ENCODE measurements around the gene CDH26.
"Not testable (repeated sequence)": the region's sequence is repeated elsewhere in the genome, so short reads cannot be mapped to it uniquely, and the experiment has no call there.

Gene CDH26

DNA sequence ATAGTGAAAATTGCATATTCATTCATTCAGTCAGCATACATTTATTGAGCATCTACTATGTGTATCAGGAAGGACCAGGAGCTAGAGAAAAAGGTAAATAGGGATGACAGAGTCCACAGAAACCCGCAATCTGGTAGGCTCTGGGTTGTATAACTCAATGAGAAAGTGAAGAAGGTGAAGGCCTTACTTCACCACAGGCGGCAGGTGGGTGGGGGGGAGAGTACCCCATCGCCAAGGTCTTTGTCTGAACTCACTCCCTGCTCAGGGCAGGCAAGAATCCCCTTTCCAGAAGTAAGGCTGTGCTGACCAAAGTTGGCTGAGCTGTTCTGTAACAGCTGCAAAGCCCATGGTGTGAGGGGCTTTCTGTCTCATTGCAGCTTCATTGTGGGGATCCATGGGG is 81.3 kb downstream of the CDH26 start:
- in situ Hi-C loops (cut with MboI; ENCODE audit: low sequenced_read_pairs), result no loop called here

GRCh38 chr20:60040471-60041162 is 82.4 kb downstream of the CDH26 start:
- in situ Hi-C loops (cut with MboI; ENCODE audit: low sequenced_read_pairs), result no loop called here

GRCh38 chr20:60041436-60042165 is 83.4 kb downstream of the CDH26 start:
- in situ Hi-C loops (cut with MboI; ENCODE audit: low sequenced_read_pairs), result not testable (repeated sequence)

DNA sequence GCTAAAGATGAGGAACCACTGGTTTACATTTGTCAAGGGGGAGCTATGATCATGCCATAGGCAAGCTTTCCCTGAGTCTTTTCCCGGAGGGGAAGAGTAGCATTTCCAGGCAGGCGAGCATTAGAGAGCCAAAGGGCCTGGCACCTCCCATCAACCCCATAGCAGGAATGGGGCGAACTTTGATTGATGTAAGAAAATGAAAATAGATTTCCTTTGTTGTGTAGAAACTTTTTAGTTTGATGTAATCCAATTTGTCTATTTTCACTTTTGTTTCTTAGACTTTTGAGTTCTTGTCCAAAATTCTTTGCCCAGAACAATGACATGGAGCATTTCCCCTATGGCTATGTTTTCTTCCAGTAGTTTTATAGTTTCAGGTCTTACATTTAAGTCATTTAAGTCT is 85.2 kb downstream of the CDH26 start:
- in situ Hi-C loops (cut with MboI; ENCODE audit: low sequenced_read_pairs), result no loop called here

GRCh38 chr20:60046011-60046413 is 87.8 kb downstream of the CDH26 start:
- in situ Hi-C loops (cut with MboI; ENCODE audit: low sequenced_read_pairs), result no loop called here

DNA sequence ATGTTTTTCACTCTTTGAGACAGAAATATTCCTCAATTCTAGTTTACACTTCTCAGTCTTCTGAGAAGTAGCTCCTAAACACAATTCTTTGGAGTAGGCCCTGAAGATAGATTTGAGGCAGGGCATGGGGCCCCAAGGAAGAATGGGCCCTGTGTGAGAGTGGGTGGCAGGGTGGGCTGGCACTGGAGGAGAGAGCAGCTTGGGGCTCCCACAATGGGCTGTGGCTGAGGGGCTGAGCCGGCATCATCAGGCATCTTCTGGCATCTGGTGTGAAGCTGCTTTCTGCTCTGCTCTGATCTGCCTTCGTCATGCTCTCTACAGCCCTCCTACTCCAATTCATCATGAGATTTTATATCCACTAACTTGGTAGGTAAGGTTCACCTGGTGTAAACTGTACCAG is 88.2 kb downstream of the CDH26 start:
- in situ Hi-C loops (cut with MboI; ENCODE audit: low sequenced_read_pairs), result no loop called here

GRCh38 chr20:60046860-60047259 is 88.6 kb downstream of the CDH26 start:
- in situ Hi-C loops (cut with MboI; ENCODE audit: low sequenced_read_pairs), result no loop called here

GRCh38 chr20:60048634-60049521 is 90.7 kb downstream of the CDH26 start:
- in situ Hi-C loops (cut with MboI; ENCODE audit: low sequenced_read_pairs), result no loop called here

GRCh38 chr20:60049601-60050000 is 91.4 kb downstream of the CDH26 start:
- in situ Hi-C loops (cut with MboI; ENCODE audit: low sequenced_read_pairs), result no loop called here

DNA sequence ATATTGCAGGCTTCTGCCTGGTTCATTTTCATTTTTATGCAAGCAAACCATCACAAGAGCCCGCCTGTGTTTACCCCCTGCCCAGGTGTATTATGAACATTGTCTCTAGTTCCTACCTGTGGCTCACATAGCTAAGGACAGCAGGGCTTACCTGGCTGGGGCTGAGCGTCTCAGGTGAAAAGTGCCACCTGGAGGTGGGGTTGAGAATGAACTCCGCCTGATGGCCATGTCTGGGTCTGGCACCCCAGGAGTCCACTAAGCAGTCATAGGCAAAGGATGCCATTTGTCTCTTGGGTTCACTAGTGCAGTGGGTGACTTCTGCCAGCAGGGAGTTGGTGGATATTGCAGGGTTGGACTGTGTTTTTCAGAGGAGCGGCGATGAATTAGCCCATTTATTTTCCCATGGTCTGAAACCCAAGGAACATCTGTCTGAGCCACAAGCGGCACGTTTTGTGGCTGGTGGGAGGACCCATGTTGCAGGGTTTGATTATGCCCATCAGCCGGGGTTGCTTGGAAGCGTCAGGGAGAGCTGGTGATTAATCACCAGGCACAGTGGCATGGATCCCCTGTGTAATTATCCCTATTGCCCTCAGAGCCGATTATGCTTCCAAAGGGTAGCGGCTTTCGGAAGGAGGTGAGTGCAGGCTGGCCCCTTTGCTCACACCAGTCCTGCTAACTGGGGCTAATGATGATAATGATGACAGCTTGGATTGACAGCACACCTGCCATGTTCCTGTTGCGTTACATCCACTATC is 92.1 kb downstream of the CDH26 start:
- in situ Hi-C loops (cut with MboI; ENCODE audit: low sequenced_read_pairs), result no loop called here

- in situ Hi-C loops (cut with MboI; ENCODE audit: low sequenced_read_pairs), result no loop called here
Measured at GRCh38 chr20:60051911-60052310, 93.7 kb downstream of the CDH26 start.

GRCh38 chr20:60052322-60052721 is 94.1 kb downstream of the CDH26 start:
- in situ Hi-C loops (cut with MboI; ENCODE audit: low sequenced_read_pairs), result no loop called here

DNA sequence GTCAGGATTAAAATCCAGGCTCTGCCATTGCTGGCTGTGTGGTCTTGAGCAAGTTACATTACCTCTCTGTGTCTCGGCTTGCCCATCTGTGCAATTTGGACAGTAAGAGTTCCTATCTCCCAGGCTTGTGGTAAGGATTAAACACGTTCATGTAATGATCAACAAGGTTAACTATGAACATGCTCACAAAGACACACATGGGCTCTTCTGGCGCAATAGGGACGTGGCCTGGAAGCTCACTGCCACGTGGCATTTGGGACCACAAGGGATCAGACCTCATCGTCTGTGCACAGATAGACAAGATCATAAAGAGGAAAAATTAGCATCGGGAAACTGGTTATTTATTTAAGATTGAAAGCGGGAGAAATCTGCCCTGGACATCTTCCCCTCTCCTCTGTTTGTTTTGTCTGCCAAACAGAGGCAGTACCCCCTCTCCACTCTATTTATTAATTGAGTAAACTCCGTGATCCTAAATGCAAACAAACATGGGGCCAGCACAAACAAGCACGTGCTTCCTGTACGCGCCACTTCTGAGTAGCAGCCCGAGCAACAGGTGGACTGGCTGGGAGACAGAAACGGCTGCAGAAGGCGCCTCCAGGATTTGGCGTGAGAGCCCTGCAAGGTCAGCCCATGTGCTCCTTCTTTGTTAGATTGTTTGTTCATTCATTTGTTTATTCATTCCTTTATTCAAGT is 95.0 kb downstream of the CDH26 start:
- in situ Hi-C loops (cut with MboI; ENCODE audit: low sequenced_read_pairs), result no loop called here

GRCh38 chr20:60053818-60054190 is 95.6 kb downstream of the CDH26 start:
- in situ Hi-C loops (cut with MboI; ENCODE audit: low sequenced_read_pairs), result no loop called here

- in situ Hi-C loops (cut with MboI; ENCODE audit: low sequenced_read_pairs), result no loop called here
Measured at GRCh38 chr20:60054716-60055634, 96.8 kb downstream of the CDH26 start.

GRCh38 chr20:60055740-60056139 is 97.5 kb downstream of the CDH26 start:
- in situ Hi-C loops (cut with MboI; ENCODE audit: low sequenced_read_pairs), result no loop called here

DNA sequence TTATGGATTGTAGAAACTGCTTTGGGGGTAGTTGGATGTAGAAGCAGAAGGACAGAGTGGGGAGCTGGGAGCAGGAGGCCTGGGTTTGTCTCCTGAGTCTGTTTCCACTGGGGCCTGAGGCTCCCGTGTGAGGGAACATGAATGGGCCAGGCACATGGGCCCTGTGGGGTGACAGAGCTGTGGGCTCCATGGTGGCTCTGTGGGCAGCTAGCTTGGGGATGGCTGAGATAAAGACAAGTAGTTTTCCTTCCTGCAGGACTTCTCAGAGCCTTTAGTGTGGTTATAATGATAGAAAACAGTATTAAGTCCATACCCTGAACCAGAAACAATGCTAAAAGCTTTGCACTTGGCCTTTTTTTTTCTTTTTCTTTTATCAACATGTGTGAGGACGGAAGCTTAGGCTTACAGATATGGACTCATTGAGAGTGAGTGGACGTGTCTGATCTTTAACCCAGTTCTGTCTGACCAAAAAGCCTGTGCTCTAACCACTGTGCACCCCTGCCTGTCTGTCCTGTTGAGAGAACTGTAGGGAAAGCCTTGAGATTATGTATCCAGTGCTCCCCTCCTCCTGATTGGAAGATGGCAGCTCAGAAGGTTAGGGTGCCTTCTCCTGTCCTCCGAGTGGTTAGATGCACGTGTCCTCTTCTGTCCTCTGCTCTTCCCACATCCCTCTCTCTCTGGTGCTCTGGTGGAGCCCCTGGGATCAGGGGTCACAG is 98.3 kb downstream of the CDH26 start:
- in situ Hi-C loops (cut with MboI; ENCODE audit: low sequenced_read_pairs), result no loop called here

DNA sequence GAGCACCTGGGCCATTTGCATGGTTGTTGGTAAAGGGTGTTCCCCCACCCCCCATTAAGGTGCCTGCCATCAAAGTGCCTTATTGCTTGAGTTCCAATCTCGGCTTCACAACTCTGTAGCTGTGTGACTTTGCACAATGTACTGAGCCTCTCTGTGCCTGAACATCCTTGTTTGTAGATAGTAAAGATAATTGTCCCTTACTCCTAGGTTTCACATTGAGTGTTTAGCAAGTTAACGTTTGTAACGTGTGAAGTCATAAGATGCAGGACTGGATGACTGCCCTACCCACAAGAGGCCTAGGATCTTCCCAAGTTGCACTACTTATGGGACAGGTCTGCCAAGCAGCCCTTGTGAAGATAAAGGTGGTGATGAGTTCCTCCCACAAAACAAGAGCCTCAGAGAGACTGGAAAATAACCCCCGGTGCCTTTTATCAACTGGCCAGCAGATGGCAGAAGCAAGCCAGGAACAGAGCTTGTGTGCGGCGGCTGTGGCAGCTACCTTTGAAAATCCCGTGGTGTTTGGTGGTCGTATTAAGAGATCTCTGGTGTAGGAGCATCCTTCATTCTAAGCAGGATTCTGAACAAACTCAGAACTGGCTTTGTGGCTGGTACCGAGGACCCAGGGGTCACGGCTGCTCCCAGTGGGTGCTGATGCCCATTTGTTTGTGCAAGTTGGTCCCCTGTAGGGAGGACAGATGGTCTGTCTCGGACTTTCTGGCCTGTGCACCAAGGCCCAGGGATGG is 99.1 kb downstream of the CDH26 start:
- in situ Hi-C loops (cut with MboI; ENCODE audit: low sequenced_read_pairs), result no loop called here
